Measurements from ENCODE around the gene SPATA6L. TPM values are rescaled to one million over a fixed set of nuclear protein-coding genes. Genes with fewer than 3 reads are reported as not detected.

The SPATA6L gene
- total and polyA plus RNA-seq, 9 of the 15 experiments (the other 6 are each of a cell fraction or from before 2014, with no cell fraction given): 0.03 to 1.00 (median 0.08) TPM; not detected in 4

DNA sequence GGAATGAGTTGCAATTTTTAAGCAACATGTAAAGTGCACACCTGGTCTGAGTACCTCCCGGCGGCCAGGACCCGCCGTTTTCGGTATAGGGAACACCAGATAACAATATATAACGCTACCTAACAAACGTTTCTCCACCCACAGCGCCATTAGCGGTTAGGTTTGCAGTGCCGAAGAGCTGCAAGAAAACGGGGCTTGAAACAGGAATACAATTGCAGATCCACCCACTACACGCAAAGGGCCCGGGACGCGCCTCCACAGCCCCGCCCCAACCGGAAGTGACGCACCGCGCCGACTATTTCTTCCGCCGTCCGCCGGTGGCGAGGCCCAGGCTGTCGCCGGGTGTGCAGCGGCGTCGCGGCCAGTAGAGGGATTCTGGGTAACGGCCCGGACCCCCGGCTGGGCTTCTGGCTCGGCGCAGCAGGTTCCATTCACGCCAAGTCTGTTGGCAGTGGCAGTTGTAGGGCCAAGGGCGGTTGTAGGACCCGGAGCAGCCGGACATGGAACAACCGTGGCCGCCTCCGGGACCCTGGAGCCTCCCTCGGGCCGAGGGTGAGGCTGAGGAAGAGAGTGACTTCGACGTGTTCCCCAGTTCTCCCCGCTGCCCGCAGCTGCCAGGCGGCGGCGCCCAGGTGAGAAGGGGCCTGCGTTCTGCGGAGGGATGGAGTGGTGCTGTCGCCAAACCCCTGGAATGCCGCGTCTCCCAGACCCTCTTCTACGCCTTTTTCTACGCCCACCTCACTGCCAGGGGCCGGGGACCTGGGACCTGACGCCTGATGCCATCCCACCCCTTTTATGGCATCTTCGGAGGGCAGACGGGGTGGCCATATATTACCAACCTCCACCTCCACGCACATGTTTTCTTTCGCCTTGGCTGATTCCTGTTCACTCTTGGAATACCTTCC lies 13.2 kb upstream of the SPATA6L start, which contains the start of gene CDC37L1 (continued):
- TF ChIP-seq, protein P1, sequence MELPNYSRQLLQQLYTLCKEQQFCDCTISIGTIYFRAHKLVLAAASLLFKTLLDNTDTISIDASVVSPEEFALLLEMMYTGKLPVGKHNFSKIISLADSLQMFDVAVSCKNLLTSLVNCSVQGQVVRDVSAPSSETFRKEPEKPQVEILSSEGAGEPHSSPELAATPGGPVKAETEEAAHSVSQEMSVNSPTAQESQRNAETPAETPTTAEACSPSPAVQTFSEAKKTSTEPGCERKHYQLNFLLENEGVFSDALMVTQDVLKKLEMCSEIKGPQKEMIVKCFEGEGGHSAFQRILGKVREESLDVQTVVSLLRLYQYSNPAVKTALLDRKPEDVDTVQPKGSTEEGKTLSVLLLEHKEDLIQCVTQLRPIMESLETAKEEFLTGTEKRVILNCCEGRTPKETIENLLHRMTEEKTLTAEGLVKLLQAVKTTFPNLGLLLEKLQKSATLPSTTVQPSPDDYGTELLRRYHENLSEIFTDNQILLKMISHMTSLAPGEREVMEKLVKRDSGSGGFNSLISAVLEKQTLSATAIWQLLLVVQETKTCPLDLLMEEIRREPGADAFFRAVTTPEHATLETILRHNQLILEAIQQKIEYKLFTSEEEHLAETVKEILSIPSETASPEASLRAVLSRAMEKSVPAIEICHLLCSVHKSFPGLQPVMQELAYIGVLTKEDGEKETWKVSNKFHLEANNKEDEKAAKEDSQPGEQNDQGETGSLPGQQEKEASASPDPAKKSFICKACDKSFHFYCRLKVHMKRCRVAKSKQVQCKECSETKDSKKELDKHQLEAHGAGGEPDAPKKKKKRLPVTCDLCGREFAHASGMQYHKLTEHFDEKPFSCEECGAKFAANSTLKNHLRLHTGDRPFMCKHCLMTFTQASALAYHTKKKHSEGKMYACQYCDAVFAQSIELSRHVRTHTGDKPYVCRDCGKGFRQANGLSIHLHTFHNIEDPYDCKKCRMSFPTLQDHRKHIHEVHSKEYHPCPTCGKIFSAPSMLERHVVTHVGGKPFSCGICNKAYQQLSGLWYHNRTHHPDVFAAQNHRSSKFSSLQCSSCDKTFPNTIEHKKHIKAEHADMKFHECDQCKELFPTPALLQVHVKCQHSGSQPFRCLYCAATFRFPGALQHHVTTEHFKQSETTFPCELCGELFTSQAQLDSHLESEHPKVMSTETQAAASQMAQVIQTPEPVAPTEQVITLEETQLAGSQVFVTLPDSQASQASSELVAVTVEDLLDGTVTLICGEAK (IDR thresholded peaks at IDR 0.05): peak; percentile 92
- TF ChIP-seq, protein P1 (CRISPR knock-in tag; IDR thresholded peaks at IDR 0.05): no peak
- TF ChIP-seq, protein P2, sequence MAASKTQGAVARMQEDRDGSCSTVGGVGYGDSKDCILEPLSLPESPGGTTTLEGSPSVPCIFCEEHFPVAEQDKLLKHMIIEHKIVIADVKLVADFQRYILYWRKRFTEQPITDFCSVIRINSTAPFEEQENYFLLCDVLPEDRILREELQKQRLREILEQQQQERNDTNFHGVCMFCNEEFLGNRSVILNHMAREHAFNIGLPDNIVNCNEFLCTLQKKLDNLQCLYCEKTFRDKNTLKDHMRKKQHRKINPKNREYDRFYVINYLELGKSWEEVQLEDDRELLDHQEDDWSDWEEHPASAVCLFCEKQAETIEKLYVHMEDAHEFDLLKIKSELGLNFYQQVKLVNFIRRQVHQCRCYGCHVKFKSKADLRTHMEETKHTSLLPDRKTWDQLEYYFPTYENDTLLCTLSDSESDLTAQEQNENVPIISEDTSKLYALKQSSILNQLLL (CRISPR knock-in tag; IDR thresholded peaks at IDR 0.05; ENCODE audit: borderline replicate concordance): no peak
- no peak for TF ChIP-seq NR3C1 (CRISPR knock-in tag; IDR thresholded peaks at IDR 0.05)
- TF ChIP-seq MED1 (CRISPR knock-in tag; IDR thresholded peaks at IDR 0.05; ENCODE audit: borderline replicate concordance): no peak
- TF ChIP-seq MYC (IDR thresholded peaks at IDR 0.05; ENCODE audit: low read depth, low read length): 0 out of 2 replicates have a peak, but pooled peaks have one; percentile 53
- TF ChIP-seq MYC (CRISPR knock-in tag; IDR thresholded peaks at IDR 0.05; ENCODE audit: borderline replicate concordance, low read depth): peak; percentile 22; the same call in 1 of the 2 replicates
- TF ChIP-seq, protein P3, sequence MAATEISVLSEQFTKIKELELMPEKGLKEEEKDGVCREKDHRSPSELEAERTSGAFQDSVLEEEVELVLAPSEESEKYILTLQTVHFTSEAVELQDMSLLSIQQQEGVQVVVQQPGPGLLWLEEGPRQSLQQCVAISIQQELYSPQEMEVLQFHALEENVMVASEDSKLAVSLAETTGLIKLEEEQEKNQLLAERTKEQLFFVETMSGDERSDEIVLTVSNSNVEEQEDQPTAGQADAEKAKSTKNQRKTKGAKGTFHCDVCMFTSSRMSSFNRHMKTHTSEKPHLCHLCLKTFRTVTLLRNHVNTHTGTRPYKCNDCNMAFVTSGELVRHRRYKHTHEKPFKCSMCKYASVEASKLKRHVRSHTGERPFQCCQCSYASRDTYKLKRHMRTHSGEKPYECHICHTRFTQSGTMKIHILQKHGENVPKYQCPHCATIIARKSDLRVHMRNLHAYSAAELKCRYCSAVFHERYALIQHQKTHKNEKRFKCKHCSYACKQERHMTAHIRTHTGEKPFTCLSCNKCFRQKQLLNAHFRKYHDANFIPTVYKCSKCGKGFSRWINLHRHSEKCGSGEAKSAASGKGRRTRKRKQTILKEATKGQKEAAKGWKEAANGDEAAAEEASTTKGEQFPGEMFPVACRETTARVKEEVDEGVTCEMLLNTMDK (IDR thresholded peaks at IDR 0.05; ENCODE audit: borderline replicate concordance, insufficient read depth, low read depth, low read length, poor library complexity, severe bottlenecking): peak; percentile 23
- no peak; the same call in 1 of the 2 replicates for TF ChIP-seq FOXM1 (IDR thresholded peaks at IDR 0.05; ENCODE audit: low read depth)
- TF ChIP-seq FOXM1 (CRISPR knock-in tag; IDR thresholded peaks at IDR 0.05; ENCODE audit: low read depth): 0 out of 2 replicates have a peak, but pooled peaks have one; percentile 42

Measured in K562 (cell line).